ENCODE data around the gene OR10D3.

DNA sequence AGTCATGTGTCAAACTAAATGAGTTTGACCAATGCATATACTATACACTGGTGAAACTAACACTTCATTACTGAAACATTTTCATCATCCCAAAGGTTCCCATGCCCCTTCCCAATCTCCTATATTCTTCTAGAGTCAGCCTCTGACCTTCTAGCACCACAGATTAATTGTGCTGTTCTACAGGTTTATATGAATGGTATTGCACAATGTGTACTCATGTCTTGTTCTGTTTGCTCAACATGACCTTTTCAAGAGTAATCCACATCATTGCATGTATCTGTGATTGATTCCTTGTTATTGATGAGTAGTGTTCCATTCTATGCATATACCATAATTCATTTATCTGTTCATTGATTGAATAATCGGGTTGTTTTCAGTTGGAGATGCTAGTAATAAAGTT lies 50.2 kb downstream of the OR10D3 start:
- TF ChIP-seq, protein P1, sequence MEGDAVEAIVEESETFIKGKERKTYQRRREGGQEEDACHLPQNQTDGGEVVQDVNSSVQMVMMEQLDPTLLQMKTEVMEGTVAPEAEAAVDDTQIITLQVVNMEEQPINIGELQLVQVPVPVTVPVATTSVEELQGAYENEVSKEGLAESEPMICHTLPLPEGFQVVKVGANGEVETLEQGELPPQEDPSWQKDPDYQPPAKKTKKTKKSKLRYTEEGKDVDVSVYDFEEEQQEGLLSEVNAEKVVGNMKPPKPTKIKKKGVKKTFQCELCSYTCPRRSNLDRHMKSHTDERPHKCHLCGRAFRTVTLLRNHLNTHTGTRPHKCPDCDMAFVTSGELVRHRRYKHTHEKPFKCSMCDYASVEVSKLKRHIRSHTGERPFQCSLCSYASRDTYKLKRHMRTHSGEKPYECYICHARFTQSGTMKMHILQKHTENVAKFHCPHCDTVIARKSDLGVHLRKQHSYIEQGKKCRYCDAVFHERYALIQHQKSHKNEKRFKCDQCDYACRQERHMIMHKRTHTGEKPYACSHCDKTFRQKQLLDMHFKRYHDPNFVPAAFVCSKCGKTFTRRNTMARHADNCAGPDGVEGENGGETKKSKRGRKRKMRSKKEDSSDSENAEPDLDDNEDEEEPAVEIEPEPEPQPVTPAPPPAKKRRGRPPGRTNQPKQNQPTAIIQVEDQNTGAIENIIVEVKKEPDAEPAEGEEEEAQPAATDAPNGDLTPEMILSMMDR (conservative IDR thresholded peaks at IDR 0.05; ENCODE audit: low read depth, low read length): no peak
- TF ChIP-seq EZH2 (IDR thresholded peaks at IDR 0.05; ENCODE audit: low read length, unreplicated experiment) (no peak), EZH2phosphoT487 (IDR thresholded peaks at IDR 0.05; ENCODE audit: borderline replicate concordance, low read length) (no peak)
